ENCODE measurements around the gene GALNT9.
"Not testable (repeated sequence)": the region's sequence is repeated elsewhere in the genome, so short reads cannot be mapped to it uniquely, and the experiment has no call there.

GALNT9 gene

GRCh38 chr12:132240669-132241007 is 88.8 kb downstream of the GALNT9 start:
- H3K9ac ChIP-seq (ENCODE audit: low read depth, low read length); H3K4me2 ChIP-seq (ENCODE audit: insufficient read depth, low read length); DNase-seq; H3K36me3 ChIP-seq (ENCODE audit: insufficient read depth, low read length); H3K27me3 ChIP-seq (ENCODE audit: insufficient read depth, low read length, poor library complexity); H3K4me1 ChIP-seq (ENCODE audit: insufficient read depth, low read length); H3K9me3 ChIP-seq (ENCODE audit: insufficient read depth, low read length, severe bottlenecking); H3K79me2 ChIP-seq (ENCODE audit: insufficient read depth, low read length); H2AFZ ChIP-seq (ENCODE audit: low read depth, low read length); H3K27ac ChIP-seq (ENCODE audit: low read length); ATAC-seq (ENCODE audit: insufficient read depth, low read depth); H3K4me3 ChIP-seq (ENCODE audit: low read depth in 1 of 2, low read length in 2 of 2); H4K20me1 ChIP-seq (ENCODE audit: insufficient read depth, low read length): not testable (repeated sequence)

GRCh38 chr12:132239796-132240668 is 89.4 kb downstream of the GALNT9 start:
- no peak overlapping the region for H2AFZ ChIP-seq (ENCODE audit: low read depth, low read length)
- H3K4me3 ChIP-seq (ENCODE audit: low read depth in 1 of 2, low read length in 2 of 2) = no peak overlapping the region
- ATAC-seq (ENCODE audit: insufficient read depth, low read depth) = peak; percentile 33; the same call in 1 of the 3 replicates
- no peak overlapping the region for H3K4me2 ChIP-seq (ENCODE audit: insufficient read depth, low read length)
- no peak overlapping the region for H3K27ac ChIP-seq (ENCODE audit: low read length)
- TF ChIP-seq EZH2 (IDR thresholded peaks at IDR 0.05; ENCODE audit: borderline replicate concordance, low read depth, low read length, severe bottlenecking) = no peak
- no peak for TF ChIP-seq CTCF (IDR thresholded peaks at IDR 0.05; ENCODE audit: borderline replicate concordance, extremely low read depth, low read length, poor library complexity, severe bottlenecking)
- H3K9me3 ChIP-seq (ENCODE audit: insufficient read depth, low read length, severe bottlenecking) = no peaks in the 10 kb centered on the region
- H3K9ac ChIP-seq (ENCODE audit: low read depth, low read length) = no peak overlapping the region
- H3K79me2 ChIP-seq (ENCODE audit: insufficient read depth, low read length) = no peaks in the 10 kb centered on the region
- no peaks in the 10 kb centered on the region for H3K27me3 ChIP-seq (ENCODE audit: insufficient read depth, low read length, poor library complexity)
- H3K4me1 ChIP-seq (ENCODE audit: insufficient read depth, low read length) = no peaks in the 10 kb centered on the region
- DNase-seq = no peak
- peaks cover 4% of the 10 kb centered on the region; the same call in 1 of the 2 replicates for H4K20me1 ChIP-seq (ENCODE audit: insufficient read depth, low read length)
- H3K36me3 ChIP-seq (ENCODE audit: insufficient read depth, low read length) = no peaks in the 10 kb centered on the region

GRCh38 chr12:132239392-132239791 is 90.0 kb downstream of the GALNT9 start:
- H3K36me3 ChIP-seq (ENCODE audit: insufficient read depth, low read length) = no peaks in the 10 kb centered on the region
- no peak overlapping the region for H3K4me3 ChIP-seq (ENCODE audit: low read depth in 1 of 2, low read length in 2 of 2)
- no peak overlapping the region for H3K27ac ChIP-seq (ENCODE audit: low read length)
- no peak for TF ChIP-seq CTCF (IDR thresholded peaks at IDR 0.05; ENCODE audit: borderline replicate concordance, extremely low read depth, low read length, poor library complexity, severe bottlenecking)
- TF ChIP-seq EZH2 (IDR thresholded peaks at IDR 0.05; ENCODE audit: borderline replicate concordance, low read depth, low read length, severe bottlenecking) = no peak
- no peak overlapping the region for H3K9ac ChIP-seq (ENCODE audit: low read depth, low read length)
- DNase-seq = no peak
- no peaks in the 10 kb centered on the region for H3K4me1 ChIP-seq (ENCODE audit: insufficient read depth, low read length)
- peaks cover 4% of the 10 kb centered on the region; the same call in 1 of the 2 replicates for H4K20me1 ChIP-seq (ENCODE audit: insufficient read depth, low read length)
- no peak for ATAC-seq (ENCODE audit: insufficient read depth, low read depth)
- H3K9me3 ChIP-seq (ENCODE audit: insufficient read depth, low read length, severe bottlenecking) = no peaks in the 10 kb centered on the region
- no peak overlapping the region for H3K4me2 ChIP-seq (ENCODE audit: insufficient read depth, low read length)
- no peaks in the 10 kb centered on the region for H3K79me2 ChIP-seq (ENCODE audit: insufficient read depth, low read length)
- no peak overlapping the region for H2AFZ ChIP-seq (ENCODE audit: low read depth, low read length)
- H3K27me3 ChIP-seq (ENCODE audit: insufficient read depth, low read length, poor library complexity) = no peaks in the 10 kb centered on the region

- TF ChIP-seq CTCF (IDR thresholded peaks at IDR 0.05; ENCODE audit: borderline replicate concordance, extremely low read depth, low read length, poor library complexity, severe bottlenecking) (no peak), EZH2 (IDR thresholded peaks at IDR 0.05; ENCODE audit: borderline replicate concordance, low read depth, low read length, severe bottlenecking) (no peak)
- H3K4me1 ChIP-seq (ENCODE audit: insufficient read depth, low read length) = no peaks in the 10 kb centered on the region
- peaks cover 4% of the 10 kb centered on the region; the same call in 1 of the 2 replicates for H4K20me1 ChIP-seq (ENCODE audit: insufficient read depth, low read length)
- H3K36me3 ChIP-seq (ENCODE audit: insufficient read depth, low read length) = no peaks in the 10 kb centered on the region
- no peak overlapping the region for H3K27ac ChIP-seq (ENCODE audit: low read length)
- no peak overlapping the region for H3K9ac ChIP-seq (ENCODE audit: low read depth, low read length)
- DNase-seq (no peak), ATAC-seq (ENCODE audit: insufficient read depth, low read depth) (no peak)
- no peak overlapping the region for H2AFZ ChIP-seq (ENCODE audit: low read depth, low read length)
- H3K9me3 ChIP-seq (ENCODE audit: insufficient read depth, low read length, severe bottlenecking) = no peaks in the 10 kb centered on the region
- no peaks in the 10 kb centered on the region for H3K27me3 ChIP-seq (ENCODE audit: insufficient read depth, low read length, poor library complexity)
- H3K4me3 ChIP-seq (ENCODE audit: low read depth in 1 of 2, low read length in 2 of 2) = no peak overlapping the region
- H3K4me2 ChIP-seq (ENCODE audit: insufficient read depth, low read length) = no peak overlapping the region
- H3K79me2 ChIP-seq (ENCODE audit: insufficient read depth, low read length) = no peaks in the 10 kb centered on the region
These were observed 90.5 kb downstream of the GALNT9 start for GRCh38 chr12:132238884-132239283.

Measured in DND-41 (cell line).